Endothelial cell (in vitro differentiated cells): ENCODE measurements around the gene H2BK1. TPM values are rescaled to one million over a fixed set of nuclear protein-coding genes. Genes with fewer than 3 reads are reported as not detected.

ENCODE experiments used
- DNase-seq: peaks from one replicate; pipeline ENCODE4 v3.0.0; 2021; ENCODE audit warnings: low spot score
- H3K27ac Mint-ChIP-seq: one replicate; pipeline ENCODE4 v1.8.0; 2021; ENCODE audit warnings: mixed read lengths, inconsistent platforms; ENCODE audit not compliant: unreplicated experiment
- H3K27me3 Mint-ChIP-seq: one replicate; pipeline ENCODE4 v1.8.0; 2021; ENCODE audit warnings: mild to moderate bottlenecking, moderate library complexity, mixed read lengths, inconsistent platforms; ENCODE audit not compliant: unreplicated experiment
- H3K36me3 Mint-ChIP-seq: one replicate; pipeline ENCODE4 v1.8.0; 2021; ENCODE audit warnings: mild to moderate bottlenecking, low read depth, mixed read lengths, inconsistent platforms; ENCODE audit not compliant: unreplicated experiment
- H3K4me1 Mint-ChIP-seq: one replicate; pipeline ENCODE4 v1.8.0; 2021; ENCODE audit warnings: mild to moderate bottlenecking, mixed read lengths, inconsistent platforms; ENCODE audit not compliant: unreplicated experiment
- H3K4me3 Mint-ChIP-seq: one replicate; pipeline ENCODE4 v1.8.0; 2021; ENCODE audit warnings: mild to moderate bottlenecking, mixed read lengths, inconsistent platforms; ENCODE audit not compliant: unreplicated experiment
- H3K9me3 Mint-ChIP-seq: one replicate; pipeline ENCODE4 v1.8.0; 2021; ENCODE audit warnings: mixed read lengths, inconsistent platforms; ENCODE audit not compliant: unreplicated experiment
- CTCF ChIP-seq: fragments of 200-600 bp; sonication (generic); IDR thresholded peaks from one replicate; pipeline ENCODE4 v1.5.0; 2021; ENCODE audit warnings: antibody characterized with exemption; ENCODE audit not compliant: unreplicated experiment
- total RNA-seq: library from RNA; stranded (reverse); fragmentation: NEBNext Ultra II Directional; extraction: Animal tissue kit (Norgen Biotek cat#: 25700); gene quantifications from one replicate; pipeline ENCODE4 v1.2.1, GENCODE V29; 2021; ENCODE audit not compliant: unreplicated experiment

H2BK1 gene
- total RNA-seq, 1 donor from 2014 or later = not detected

- H3K9me3 Mint-ChIP-seq = no peaks in the 10 kb centered on the region
- H3K27me3 Mint-ChIP-seq = peaks cover 15% of the 10 kb centered on the region
Measured at GRCh38 chr7:151192002-151192539, 18.2 kb downstream of the H2BK1 start.

GRCh38 chr7:151191544-151191943 lies 18.7 kb downstream of the H2BK1 start:
- Mint-ChIP-seq H3K27me3 (peaks cover 15% of the 10 kb centered on the region), H3K36me3 (no peaks in the 10 kb centered on the region), H3K27ac (no peak overlapping the region), H3K4me1 (peaks cover 23% of the 10 kb centered on the region), H3K9me3 (no peaks in the 10 kb centered on the region), H3K4me3 (no peak overlapping the region)
- TF ChIP-seq CTCF = no peak
- no peak for DNase-seq

More at GRCh38 chr7:151192002-151192539, 18.2 kb downstream of the H2BK1 start:
- H3K4me3 Mint-ChIP-seq = no peak overlapping the region
- no peaks in the 10 kb centered on the region for H3K36me3 Mint-ChIP-seq
- TF ChIP-seq CTCF = no peak
- no peak for DNase-seq
- peaks cover 23% of the 10 kb centered on the region for H3K4me1 Mint-ChIP-seq
- no peak overlapping the region for H3K27ac Mint-ChIP-seq

GRCh38 chr7:151189038-151189437 lies 21.2 kb downstream of the H2BK1 start:
- H3K9me3 Mint-ChIP-seq = no peaks in the 10 kb centered on the region
- peaks cover 13% of the 10 kb centered on the region for H3K27me3 Mint-ChIP-seq
- H3K36me3 Mint-ChIP-seq = no peaks in the 10 kb centered on the region
- H3K4me1 Mint-ChIP-seq = peaks cover 17% of the 10 kb centered on the region
- no peak overlapping the region for H3K27ac Mint-ChIP-seq
- no peak overlapping the region for H3K4me3 Mint-ChIP-seq
- no peak for TF ChIP-seq CTCF
- DNase-seq = no peak

GRCh38 chr7:151188252-151188542 lies 22.1 kb downstream of the H2BK1 start:
- Mint-ChIP-seq H3K36me3 (no peaks in the 10 kb centered on the region), H3K27me3 (peaks cover 13% of the 10 kb centered on the region), H3K9me3 (no peaks in the 10 kb centered on the region), H3K27ac (no peak overlapping the region), H3K4me1 (peaks cover 17% of the 10 kb centered on the region), H3K4me3 (no peak overlapping the region)
- TF ChIP-seq CTCF = no peak
- no peak for DNase-seq

- Mint-ChIP-seq H3K4me3 (no peak overlapping the region), H3K27ac (no peak overlapping the region)
- DNase-seq = no peak
Measured at GRCh38 chr7:151187409-151188251, 22.7 kb downstream of the H2BK1 start.

More at GRCh38 chr7:151187409-151188251, 22.7 kb downstream of the H2BK1 start:
- H3K4me1 Mint-ChIP-seq = peaks cover 17% of the 10 kb centered on the region
- H3K36me3 Mint-ChIP-seq = no peaks in the 10 kb centered on the region
- TF ChIP-seq CTCF = no peak
- H3K9me3 Mint-ChIP-seq = no peaks in the 10 kb centered on the region
- peaks cover 13% of the 10 kb centered on the region for H3K27me3 Mint-ChIP-seq
